GM23338 (cell line): ENCODE results near the gene BRPF3. TPM values are rescaled to one million over a fixed set of nuclear protein-coding genes. Genes with fewer than 3 reads are reported as not detected.

Source experiments
- ATAC-seq: fragments of 200-7000 bp; cut with Tn5 transposase; 3 replicates; pipeline ENCODE4 v1.9.1; 2020
- DNase-seq: peaks from one replicate; pipeline ENCODE4 v3.0.0-alpha.2; 2015; ENCODE audit warnings: low spot score
- H2AFZ ChIP-seq: fragments of 200-600 bp; sonication (generic); 2 replicates; pipeline ENCODE4 v1.8.0; 2016; ENCODE audit warnings: antibody characterized with exemption, mild to moderate bottlenecking, moderate library complexity
- H3F3A ChIP-seq: fragments of 200-600 bp; sonication (generic); replicated peaks from 2 replicates; pipeline ENCODE4 v1.8.0; 2017; ENCODE audit warnings: antibody characterized with exemption, mixed run types, low read depth
- H3K27ac ChIP-seq: fragments of 200-600 bp; sonication (generic); 2 replicates; pipeline ENCODE4 v1.6.1; 2016; ENCODE audit warnings: low read depth
- H3K27me3 ChIP-seq: fragments of 200-600 bp; sonication (generic); 2 replicates; pipeline ENCODE4 v1.8.0; 2016; ENCODE audit warnings: mild to moderate bottlenecking, mixed run types, moderate library complexity; ENCODE audit not compliant: insufficient read depth
- H3K36me3 ChIP-seq: fragments of 200-600 bp; sonication (generic); 2 replicates; pipeline ENCODE4 v1.8.0; 2016; ENCODE audit warnings: mild to moderate bottlenecking; ENCODE audit not compliant: insufficient read depth
- H3K4me1 ChIP-seq: fragments of 200-600 bp; sonication (generic); 2 replicates; pipeline ENCODE4 v1.8.0; 2016; ENCODE audit warnings: mild to moderate bottlenecking, moderate library complexity; ENCODE audit not compliant: insufficient read depth
- H3K4me2 ChIP-seq: fragments of 200-600 bp; sonication (generic); 2 replicates; pipeline ENCODE4 v1.7.1; 2017; ENCODE audit warnings: mixed run types
- H3K4me3 ChIP-seq: fragments of 200-600 bp; sonication (generic); 2 replicates; pipeline ENCODE4 v1.6.1; 2016; ENCODE audit warnings: mixed run types
- H3K79me2 ChIP-seq: fragments of 200-600 bp; sonication (generic); replicated peaks from 2 replicates; pipeline ENCODE4 v1.8.0; 2017; ENCODE audit warnings: mild to moderate bottlenecking; ENCODE audit not compliant: insufficient read depth
- H3K9me2 ChIP-seq: fragments of 200-600 bp; sonication (generic); 2 replicates; pipeline ENCODE4 v1.8.0; 2017; ENCODE audit not compliant: insufficient read depth
- H4K20me1 ChIP-seq: fragments of 200-600 bp; sonication (generic); replicated peaks from 2 replicates; pipeline ENCODE4 v1.8.0; 2017; ENCODE audit warnings: mild to moderate bottlenecking; ENCODE audit not compliant: insufficient read depth
- H3K27ac Mint-ChIP-seq: 2 replicates; pipeline ENCODE4 v1.8.0; 2020; ENCODE audit warnings: inconsistent platforms, mild to moderate bottlenecking, moderate library complexity, mixed read lengths
- H3K27me3 Mint-ChIP-seq: 3 replicates; pipeline ENCODE4 v1.8.0; 2022; ENCODE audit warnings: low read depth, mild to moderate bottlenecking, moderate library complexity, mixed read lengths, inconsistent platforms; ENCODE audit not compliant: insufficient read depth, poor library complexity
- H3K36me3 Mint-ChIP-seq: 3 replicates; pipeline ENCODE4 v1.8.0; 2021; ENCODE audit warnings: low read depth, mild to moderate bottlenecking, inconsistent platforms, moderate library complexity, mixed read lengths
- H3K4me1 Mint-ChIP-seq: 3 replicates; pipeline ENCODE4 v1.8.0; 2020; ENCODE audit warnings: mild to moderate bottlenecking, inconsistent platforms, mixed read lengths
- H3K4me3 Mint-ChIP-seq: 3 replicates; pipeline ENCODE4 v1.8.0; 2021; ENCODE audit warnings: moderate library complexity, mild to moderate bottlenecking, inconsistent platforms, mixed read lengths
- H3K9me3 Mint-ChIP-seq: 3 replicates; pipeline ENCODE4 v1.8.0; 2020; ENCODE audit warnings: moderate library complexity, mild to moderate bottlenecking, inconsistent platforms, mixed read lengths
- CREB1 ChIP-seq: fragments of 250-450 bp; sonication (Bioruptor Pico); IDR thresholded peaks from 2 replicates; pipeline ENCODE4 v1.5.0; 2020; ENCODE audit warnings: low read depth, mild to moderate bottlenecking, moderate library complexity
- EZH2 ChIP-seq: fragments of 200-600 bp; sonication (generic); IDR thresholded peaks from one replicate; pipeline ENCODE4 v1.8.0; 2017; ENCODE audit warnings: antibody characterized with exemption, mild to moderate bottlenecking, low read depth; ENCODE audit not compliant: unreplicated experiment
- EZH2phosphoT487 ChIP-seq: fragments of 200-600 bp; sonication (generic); IDR thresholded peaks from one replicate; pipeline ENCODE4 v1.8.1; 2018; ENCODE audit warnings: antibody characterized with exemption; ENCODE audit not compliant: unreplicated experiment
- JUNB ChIP-seq: IDR thresholded peaks from one replicate; pipeline ENCODE4 v1.6.1; 2016; ENCODE audit warnings: antibody characterized with exemption; ENCODE audit not compliant: unreplicated experiment
- NANOG ChIP-seq: IDR thresholded peaks from 2 replicates; pipeline ENCODE4 v1.6.1; 2016; ENCODE audit warnings: antibody characterized with exemption, borderline replicate concordance
- POLR2AphosphoS5 ChIP-seq: IDR thresholded peaks from 2 replicates; pipeline ENCODE4 v1.6.1; 2016; ENCODE audit warnings: antibody characterized with exemption, low read depth
- STAT1 ChIP-seq: IDR thresholded peaks from one replicate; pipeline ENCODE4 v1.6.1; 2016; ENCODE audit warnings: antibody characterized with exemption; ENCODE audit not compliant: unreplicated experiment
- ZNF114 ChIP-seq: fragments of 250-450 bp; sonication (Bioruptor Pico); IDR thresholded peaks from 2 replicates; pipeline ENCODE4 v1.5.0; 2020; ENCODE audit warnings: mild to moderate bottlenecking, moderate library complexity
- ZNF331 ChIP-seq: fragments of 250-450 bp; sonication (Bioruptor Pico); IDR thresholded peaks from 2 replicates; pipeline ENCODE4 v1.5.0; 2020; ENCODE audit warnings: low read depth, mild to moderate bottlenecking, moderate library complexity
- polyA plus RNA-seq: library from polyadenylated mRNA; unstranded; fragments of >200 nt; fragmentation: Nextera tagmentation; extraction: Ambion mirVana; gene quantifications from 2 replicates; pipeline ENCODE4 v1.2.1, GENCODE V29; 2016
- total RNA-seq: library from RNA; depleted of rRNA; stranded (reverse); fragments of >200 nt; shearing (Covaris generic); gene quantifications from 2 replicates; pipeline ENCODE4 v1.2.3, GENCODE V29; 2014
- TF ChIP-seq, protein P1 (sequence below): IDR thresholded peaks from 2 replicates; pipeline ENCODE4 v1.6.1; 2016; ENCODE audit warnings: antibody characterized with exemption
- TF ChIP-seq, protein P2 (sequence below): IDR thresholded peaks from one replicate; pipeline ENCODE4 v1.6.1; 2018; ENCODE audit warnings: antibody characterized with exemption; ENCODE audit not compliant: unreplicated experiment
- TF ChIP-seq, protein P3 (sequence below), 2 experiments: fragments of 200-600 bp in 1 of 2; sonication (generic) in 1 of 2; conservative IDR thresholded peaks; 2 replicates each; pipeline versions ENCODE4 v1.5.1 to v1.6.1; 2016 to 2017; ENCODE audit warnings: antibody characterized with exemption in 2 of 2, low read depth in 2 of 2, mild to moderate bottlenecking in 2 of 2, moderate library complexity in 1 of 2
- TF ChIP-seq, protein P4 (sequence below): fragments of 250-450 bp; sonication (Bioruptor Pico); IDR thresholded peaks from 2 replicates; pipeline ENCODE4 v1.5.0; 2020; ENCODE audit warnings: mild to moderate bottlenecking, moderate library complexity

BRPF3 gene
- total and polyA plus RNA-seq, 2 experiments from 2014 or later = 11.8 to 33.2 TPM

DNA sequence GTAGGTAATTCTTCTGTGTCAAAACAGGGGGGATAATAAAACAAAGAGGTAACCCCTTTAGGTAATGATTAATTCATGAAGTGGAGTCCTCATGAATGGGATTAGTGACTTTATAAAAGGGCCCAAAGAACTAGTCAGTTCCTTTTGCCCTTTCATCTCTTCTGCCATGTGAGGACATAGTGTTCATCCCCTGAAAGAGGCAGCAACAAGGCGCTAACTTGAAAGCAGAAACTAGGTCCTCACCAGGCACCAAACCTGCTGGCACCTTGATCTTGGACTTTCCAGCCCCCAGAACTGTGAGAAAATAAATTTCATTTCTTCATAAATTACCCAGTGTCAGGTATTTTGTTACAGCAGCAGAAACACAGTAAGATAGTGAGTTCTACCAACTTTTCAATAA lies 16.4 kb upstream of the BRPF3 start:
- H2AFZ ChIP-seq = no peak overlapping the region
- no peaks in the 10 kb centered on the region for H3K79me2 ChIP-seq
- TF ChIP-seq CREB1 = no peak
- TF ChIP-seq, protein P1, sequence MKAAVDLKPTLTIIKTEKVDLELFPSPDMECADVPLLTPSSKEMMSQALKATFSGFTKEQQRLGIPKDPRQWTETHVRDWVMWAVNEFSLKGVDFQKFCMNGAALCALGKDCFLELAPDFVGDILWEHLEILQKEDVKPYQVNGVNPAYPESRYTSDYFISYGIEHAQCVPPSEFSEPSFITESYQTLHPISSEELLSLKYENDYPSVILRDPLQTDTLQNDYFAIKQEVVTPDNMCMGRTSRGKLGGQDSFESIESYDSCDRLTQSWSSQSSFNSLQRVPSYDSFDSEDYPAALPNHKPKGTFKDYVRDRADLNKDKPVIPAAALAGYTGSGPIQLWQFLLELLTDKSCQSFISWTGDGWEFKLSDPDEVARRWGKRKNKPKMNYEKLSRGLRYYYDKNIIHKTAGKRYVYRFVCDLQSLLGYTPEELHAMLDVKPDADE = no peak
- no peak for TF ChIP-seq NANOG
- no peak for TF ChIP-seq JUNB
- TF ChIP-seq ZNF331 (CRISPR knock-in tag) = no peak
- TF ChIP-seq ZNF114 (CRISPR knock-in tag) = no peak
- TF ChIP-seq POLR2AphosphoS5 = no peak
- TF ChIP-seq, protein P2, sequence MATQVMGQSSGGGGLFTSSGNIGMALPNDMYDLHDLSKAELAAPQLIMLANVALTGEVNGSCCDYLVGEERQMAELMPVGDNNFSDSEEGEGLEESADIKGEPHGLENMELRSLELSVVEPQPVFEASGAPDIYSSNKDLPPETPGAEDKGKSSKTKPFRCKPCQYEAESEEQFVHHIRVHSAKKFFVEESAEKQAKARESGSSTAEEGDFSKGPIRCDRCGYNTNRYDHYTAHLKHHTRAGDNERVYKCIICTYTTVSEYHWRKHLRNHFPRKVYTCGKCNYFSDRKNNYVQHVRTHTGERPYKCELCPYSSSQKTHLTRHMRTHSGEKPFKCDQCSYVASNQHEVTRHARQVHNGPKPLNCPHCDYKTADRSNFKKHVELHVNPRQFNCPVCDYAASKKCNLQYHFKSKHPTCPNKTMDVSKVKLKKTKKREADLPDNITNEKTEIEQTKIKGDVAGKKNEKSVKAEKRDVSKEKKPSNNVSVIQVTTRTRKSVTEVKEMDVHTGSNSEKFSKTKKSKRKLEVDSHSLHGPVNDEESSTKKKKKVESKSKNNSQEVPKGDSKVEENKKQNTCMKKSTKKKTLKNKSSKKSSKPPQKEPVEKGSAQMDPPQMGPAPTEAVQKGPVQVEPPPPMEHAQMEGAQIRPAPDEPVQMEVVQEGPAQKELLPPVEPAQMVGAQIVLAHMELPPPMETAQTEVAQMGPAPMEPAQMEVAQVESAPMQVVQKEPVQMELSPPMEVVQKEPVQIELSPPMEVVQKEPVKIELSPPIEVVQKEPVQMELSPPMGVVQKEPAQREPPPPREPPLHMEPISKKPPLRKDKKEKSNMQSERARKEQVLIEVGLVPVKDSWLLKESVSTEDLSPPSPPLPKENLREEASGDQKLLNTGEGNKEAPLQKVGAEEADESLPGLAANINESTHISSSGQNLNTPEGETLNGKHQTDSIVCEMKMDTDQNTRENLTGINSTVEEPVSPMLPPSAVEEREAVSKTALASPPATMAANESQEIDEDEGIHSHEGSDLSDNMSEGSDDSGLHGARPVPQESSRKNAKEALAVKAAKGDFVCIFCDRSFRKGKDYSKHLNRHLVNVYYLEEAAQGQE = no peak
- TF ChIP-seq, protein P3, sequence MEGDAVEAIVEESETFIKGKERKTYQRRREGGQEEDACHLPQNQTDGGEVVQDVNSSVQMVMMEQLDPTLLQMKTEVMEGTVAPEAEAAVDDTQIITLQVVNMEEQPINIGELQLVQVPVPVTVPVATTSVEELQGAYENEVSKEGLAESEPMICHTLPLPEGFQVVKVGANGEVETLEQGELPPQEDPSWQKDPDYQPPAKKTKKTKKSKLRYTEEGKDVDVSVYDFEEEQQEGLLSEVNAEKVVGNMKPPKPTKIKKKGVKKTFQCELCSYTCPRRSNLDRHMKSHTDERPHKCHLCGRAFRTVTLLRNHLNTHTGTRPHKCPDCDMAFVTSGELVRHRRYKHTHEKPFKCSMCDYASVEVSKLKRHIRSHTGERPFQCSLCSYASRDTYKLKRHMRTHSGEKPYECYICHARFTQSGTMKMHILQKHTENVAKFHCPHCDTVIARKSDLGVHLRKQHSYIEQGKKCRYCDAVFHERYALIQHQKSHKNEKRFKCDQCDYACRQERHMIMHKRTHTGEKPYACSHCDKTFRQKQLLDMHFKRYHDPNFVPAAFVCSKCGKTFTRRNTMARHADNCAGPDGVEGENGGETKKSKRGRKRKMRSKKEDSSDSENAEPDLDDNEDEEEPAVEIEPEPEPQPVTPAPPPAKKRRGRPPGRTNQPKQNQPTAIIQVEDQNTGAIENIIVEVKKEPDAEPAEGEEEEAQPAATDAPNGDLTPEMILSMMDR (conservative IDR thresholded peaks at IDR 0.05; ENCODE audit: low read depth in 2 of 2) = no peak
- no peak for TF ChIP-seq EZH2
- TF ChIP-seq STAT1 = no peak
- no peak for TF ChIP-seq EZH2phosphoT487
- TF ChIP-seq, protein P4, sequence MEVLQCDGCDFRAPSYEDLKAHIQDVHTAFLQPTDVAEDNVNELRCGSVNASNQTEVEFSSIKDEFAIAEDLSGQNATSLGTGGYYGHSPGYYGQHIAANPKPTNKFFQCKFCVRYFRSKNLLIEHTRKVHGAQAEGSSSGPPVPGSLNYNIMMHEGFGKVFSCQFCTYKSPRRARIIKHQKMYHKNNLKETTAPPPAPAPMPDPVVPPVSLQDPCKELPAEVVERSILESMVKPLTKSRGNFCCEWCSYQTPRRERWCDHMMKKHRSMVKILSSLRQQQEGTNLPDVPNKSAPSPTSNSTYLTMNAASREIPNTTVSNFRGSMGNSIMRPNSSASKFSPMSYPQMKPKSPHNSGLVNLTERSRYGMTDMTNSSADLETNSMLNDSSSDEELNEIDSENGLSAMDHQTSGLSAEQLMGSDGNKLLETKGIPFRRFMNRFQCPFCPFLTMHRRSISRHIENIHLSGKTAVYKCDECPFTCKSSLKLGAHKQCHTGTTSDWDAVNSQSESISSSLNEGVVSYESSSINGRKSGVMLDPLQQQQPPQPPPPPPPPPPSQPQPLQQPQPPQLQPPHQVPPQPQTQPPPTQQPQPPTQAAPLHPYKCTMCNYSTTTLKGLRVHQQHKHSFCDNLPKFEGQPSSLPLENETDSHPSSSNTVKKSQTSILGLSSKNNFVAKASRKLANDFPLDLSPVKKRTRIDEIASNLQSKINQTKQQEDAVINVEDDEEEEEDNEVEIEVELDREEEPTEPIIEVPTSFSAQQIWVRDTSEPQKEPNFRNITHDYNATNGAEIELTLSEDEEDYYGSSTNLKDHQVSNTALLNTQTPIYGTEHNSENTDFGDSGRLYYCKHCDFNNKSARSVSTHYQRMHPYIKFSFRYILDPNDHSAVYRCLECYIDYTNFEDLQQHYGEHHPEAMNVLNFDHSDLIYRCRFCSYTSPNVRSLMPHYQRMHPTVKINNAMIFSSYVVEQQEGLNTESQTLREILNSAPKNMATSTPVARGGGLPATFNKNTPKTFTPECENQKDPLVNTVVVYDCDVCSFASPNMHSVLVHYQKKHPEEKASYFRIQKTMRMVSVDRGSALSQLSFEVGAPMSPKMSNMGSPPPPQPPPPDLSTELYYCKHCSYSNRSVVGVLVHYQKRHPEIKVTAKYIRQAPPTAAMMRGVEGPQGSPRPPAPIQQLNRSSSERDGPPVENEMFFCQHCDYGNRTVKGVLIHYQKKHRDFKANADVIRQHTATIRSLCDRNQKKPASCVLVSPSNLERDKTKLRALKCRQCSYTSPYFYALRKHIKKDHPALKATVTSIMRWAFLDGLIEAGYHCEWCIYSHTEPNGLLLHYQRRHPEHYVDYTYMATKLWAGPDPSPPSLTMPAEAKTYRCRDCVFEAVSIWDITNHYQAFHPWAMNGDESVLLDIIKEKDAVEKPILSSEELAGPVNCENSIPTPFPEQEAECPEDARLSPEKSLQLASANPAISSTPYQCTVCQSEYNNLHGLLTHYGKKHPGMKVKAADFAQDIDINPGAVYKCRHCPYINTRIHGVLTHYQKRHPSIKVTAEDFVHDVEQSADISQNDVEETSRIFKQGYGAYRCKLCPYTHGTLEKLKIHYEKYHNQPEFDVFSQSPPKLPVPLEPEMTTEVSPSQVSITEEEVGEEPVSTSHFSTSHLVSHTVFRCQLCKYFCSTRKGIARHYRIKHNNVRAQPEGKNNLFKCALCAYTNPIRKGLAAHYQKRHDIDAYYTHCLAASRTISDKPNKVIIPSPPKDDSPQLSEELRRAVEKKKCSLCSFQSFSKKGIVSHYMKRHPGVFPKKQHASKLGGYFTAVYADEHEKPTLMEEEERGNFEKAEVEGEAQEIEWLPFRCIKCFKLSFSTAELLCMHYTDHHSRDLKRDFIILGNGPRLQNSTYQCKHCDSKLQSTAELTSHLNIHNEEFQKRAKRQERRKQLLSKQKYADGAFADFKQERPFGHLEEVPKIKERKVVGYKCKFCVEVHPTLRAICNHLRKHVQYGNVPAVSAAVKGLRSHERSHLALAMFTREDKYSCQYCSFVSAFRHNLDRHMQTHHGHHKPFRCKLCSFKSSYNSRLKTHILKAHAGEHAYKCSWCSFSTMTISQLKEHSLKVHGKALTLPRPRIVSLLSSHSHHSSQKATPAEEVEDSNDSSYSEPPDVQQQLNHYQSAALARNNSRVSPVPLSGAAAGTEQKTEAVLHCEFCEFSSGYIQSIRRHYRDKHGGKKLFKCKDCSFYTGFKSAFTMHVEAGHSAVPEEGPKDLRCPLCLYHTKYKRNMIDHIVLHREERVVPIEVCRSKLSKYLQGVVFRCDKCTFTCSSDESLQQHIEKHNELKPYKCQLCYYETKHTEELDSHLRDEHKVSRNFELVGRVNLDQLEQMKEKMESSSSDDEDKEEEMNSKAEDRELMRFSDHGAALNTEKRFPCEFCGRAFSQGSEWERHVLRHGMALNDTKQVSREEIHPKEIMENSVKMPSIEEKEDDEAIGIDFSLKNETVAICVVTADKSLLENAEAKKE (CRISPR knock-in tag) = no peak
- no peak for ATAC-seq
- no peaks in the 10 kb centered on the region for H3F3A ChIP-seq
- no peaks in the 10 kb centered on the region for H3K36me3 ChIP-seq
- H3K27ac ChIP-seq = no peak overlapping the region
- Mint-ChIP-seq H3K4me3 (no peak overlapping the region), H3K4me1 (no peaks in the 10 kb centered on the region), H3K9me3 (peaks cover 20% of the 10 kb centered on the region), H3K27ac (no peak overlapping the region), H3K27me3 (peaks cover 1% of the 10 kb centered on the region), H3K36me3 (peaks cover 15% of the 10 kb centered on the region; the same call in 2 of the 3 replicates)
- no peaks in the 10 kb centered on the region for H4K20me1 ChIP-seq
- no peak overlapping the region for H3K4me2 ChIP-seq
- no peaks in the 10 kb centered on the region for H3K4me1 ChIP-seq
- H3K9me2 ChIP-seq = no peaks in the 10 kb centered on the region
- no peak overlapping the region for H3K4me3 ChIP-seq
- no peak for DNase-seq
- no peaks in the 10 kb centered on the region for H3K27me3 ChIP-seq
